Mesenchymal stem cell (in vitro differentiated cells and primary cell): ENCODE results near the gene RDH16.

Experiments
- DNase-seq: peaks from one replicate; pipeline ENCODE4 v3.0.0-alpha.2; 2013
- H2AFZ ChIP-seq: one replicate; pipeline ENCODE4 v1.6.1; 2013; ENCODE audit warnings: low read depth, mild to moderate bottlenecking, control low read depth, inconsistent platforms, low read length, moderate library complexity
- H2AK5ac ChIP-seq: 2 replicates; pipeline ENCODE4 v1.6.1; 2013; ENCODE audit warnings: low read length, moderate library complexity, mild to moderate bottlenecking, inconsistent platforms; ENCODE audit not compliant: severe bottlenecking
- H2BK120ac ChIP-seq: one replicate; pipeline ENCODE4 v1.6.1; 2013; ENCODE audit warnings: low read depth, mild to moderate bottlenecking, inconsistent platforms, low read length, moderate library complexity
- H2BK12ac ChIP-seq, 2 experiments: one replicate each; pipeline ENCODE4 v1.6.1; 2013; ENCODE audit warnings: inconsistent platforms in 2 of 2, low read length in 2 of 2, mild to moderate bottlenecking in 2 of 2, moderate library complexity in 2 of 2, control low read depth in 1 of 2
- H2BK15ac ChIP-seq: one replicate; pipeline ENCODE4 v1.6.1; 2013; ENCODE audit warnings: mild to moderate bottlenecking, low read depth, inconsistent platforms; ENCODE audit not compliant: poor library complexity, severe bottlenecking
- H2BK5ac ChIP-seq: 2 replicates; pipeline ENCODE4 v1.6.1; 2013; ENCODE audit warnings: low read depth, mild to moderate bottlenecking, low read length, control low read depth, inconsistent platforms; ENCODE audit not compliant: poor library complexity, severe bottlenecking
- H3K14ac ChIP-seq, 2 experiments: one replicate each; pipeline ENCODE4 v1.6.1; 2013; ENCODE audit warnings: inconsistent platforms in 2 of 2, low read length in 2 of 2, control low read depth in 1 of 2, mild to moderate bottlenecking in 1 of 2, moderate library complexity in 1 of 2
- H3K18ac ChIP-seq, 2 experiments: one replicate each; pipeline ENCODE4 v1.6.1; 2013; ENCODE audit warnings: inconsistent platforms in 2 of 2, low read length in 2 of 2, control low read depth in 1 of 2, low read depth in 1 of 2, mild to moderate bottlenecking in 1 of 2
- H3K23ac ChIP-seq, 2 experiments: one replicate each; pipeline ENCODE4 v1.6.1; 2013; ENCODE audit warnings: inconsistent platforms in 2 of 2, low read length in 2 of 2, mild to moderate bottlenecking in 2 of 2, moderate library complexity in 2 of 2, control low read depth in 1 of 2
- H3K27ac ChIP-seq: 2 replicates; pipeline ENCODE4 v1.5.1; 2013; ENCODE audit warnings: mild to moderate bottlenecking, moderate library complexity, low read length, control low read depth, inconsistent platforms; ENCODE audit not compliant: poor library complexity, severe bottlenecking
- H3K27me3 ChIP-seq, 2 experiments: 2 replicates each; pipeline versions ENCODE4 v1.6.1 to v1.7.0; 2013; ENCODE audit warnings: low read length in 2 of 2, mild to moderate bottlenecking in 2 of 2, moderate library complexity in 2 of 2, control low read depth in 1 of 2, inconsistent platforms in 1 of 2; ENCODE audit not compliant: control insufficient read depth in 1 of 2, insufficient read depth in 1 of 2
- H3K36me3 ChIP-seq, 2 experiments: 2 replicates each; pipeline versions ENCODE4 v1.6.1 to v1.7.0; 2013; ENCODE audit warnings: low read length in 2 of 2, control low read depth in 1 of 2, inconsistent platforms in 1 of 2, low read depth in 1 of 2, mild to moderate bottlenecking in 1 of 2; ENCODE audit not compliant: insufficient read depth in 2 of 2, control insufficient read depth in 1 of 2
- H3K4ac ChIP-seq, 2 experiments: one replicate each; pipeline ENCODE4 v1.6.1; 2013; ENCODE audit warnings: inconsistent platforms in 2 of 2, low read length in 2 of 2, mild to moderate bottlenecking in 2 of 2, moderate library complexity in 2 of 2, control low read depth in 1 of 2, low read depth in 1 of 2
- H3K4me1 ChIP-seq: 2 replicates; pipeline ENCODE4 v1.6.1; 2013; ENCODE audit warnings: low read depth, low read length, control low read depth; ENCODE audit not compliant: control insufficient read depth, insufficient read depth
- H3K4me2 ChIP-seq: 2 replicates; pipeline ENCODE4 v1.6.1; 2013; ENCODE audit warnings: low read length, mild to moderate bottlenecking, inconsistent platforms; ENCODE audit not compliant: poor library complexity, severe bottlenecking
- H3K4me3 ChIP-seq, 2 experiments: 2 replicates each; pipeline versions ENCODE4 v1.5.1 to v1.7.0; 2013; ENCODE audit warnings: low read length in 2 of 2, mild to moderate bottlenecking in 2 of 2, control low read depth in 1 of 2, low read depth in 1 of 2; ENCODE audit not compliant: insufficient read depth in 1 of 2
- H3K79me1 ChIP-seq: replicated peaks from 2 replicates; pipeline ENCODE4 v1.6.1; 2013; ENCODE audit warnings: mild to moderate bottlenecking, control low read depth, low read length, inconsistent platforms; ENCODE audit not compliant: poor library complexity, severe bottlenecking
- H3K9ac ChIP-seq: 2 replicates; pipeline ENCODE4 v1.7.0; 2013; ENCODE audit warnings: mild to moderate bottlenecking, low read length, moderate library complexity
- H3K9me3 ChIP-seq: 2 replicates; pipeline ENCODE4 v1.7.0; 2013; ENCODE audit warnings: mild to moderate bottlenecking, low read length; ENCODE audit not compliant: control insufficient read depth
- H4K8ac ChIP-seq: one replicate; pipeline ENCODE4 v1.6.1; 2013; ENCODE audit warnings: inconsistent platforms, mild to moderate bottlenecking, low read length, moderate library complexity
- H4K91ac ChIP-seq: one replicate; pipeline ENCODE4 v1.6.1; 2013; ENCODE audit warnings: mild to moderate bottlenecking, low read length, inconsistent platforms
- WGBS: methylation state at CpG from one replicate; pipeline ENCODE4 v1.1.7; 2013; ENCODE audit warnings: mixed read lengths; 5-methylcytosine and 5-hydroxymethylcytosine counted together

Gene RDH16

DNA sequence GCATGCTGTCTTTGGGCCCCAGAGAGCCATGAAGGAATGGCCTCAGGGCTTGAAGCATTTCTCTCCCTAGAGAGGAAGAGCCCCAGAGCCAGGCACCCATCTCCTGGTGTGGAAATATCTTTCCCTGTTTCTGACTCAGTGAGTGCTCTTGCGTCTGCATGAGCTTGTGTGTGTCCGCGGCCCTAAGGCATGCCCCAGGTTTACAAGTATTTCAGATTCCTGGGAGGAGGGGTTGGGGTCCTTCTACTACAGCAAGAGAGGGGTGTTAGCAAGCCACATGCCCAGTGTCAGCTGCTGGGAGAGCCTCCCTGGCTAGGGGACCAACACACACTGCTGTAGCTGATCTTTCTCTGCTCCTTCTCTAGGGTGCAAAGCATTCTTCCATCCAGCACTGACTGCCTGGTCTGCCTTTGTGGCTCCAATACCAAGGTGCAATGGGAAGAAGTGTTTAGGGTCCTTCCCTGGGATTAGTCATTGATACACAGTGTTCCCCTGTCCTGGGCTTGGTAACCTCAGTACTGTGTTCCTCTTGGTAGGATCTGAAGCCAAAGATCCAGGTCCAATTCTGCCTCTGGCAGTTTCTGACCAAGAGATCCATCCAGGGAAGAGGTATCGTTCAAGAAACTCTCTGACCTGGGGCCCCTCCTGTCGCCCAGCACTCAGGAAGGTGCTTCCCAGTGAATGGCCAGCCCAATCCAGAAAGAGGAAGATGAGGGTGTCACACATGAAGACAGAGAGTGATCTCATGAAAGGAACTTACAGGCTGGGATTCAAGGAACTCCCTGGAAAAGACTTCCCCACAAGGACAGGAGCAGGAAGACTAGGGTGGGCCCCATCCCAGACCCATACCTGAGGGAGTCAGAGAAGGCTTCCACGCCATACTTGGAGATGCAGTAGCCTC is 3.1 kb downstream of the RDH16 start:
- H3K14ac ChIP-seq = no peak overlapping the region
- peaks cover 55 to 71% of the 10 kb centered on the region in 2 experiments for H3K27me3 ChIP-seq
- no peak overlapping the region for H4K91ac ChIP-seq
- H3K9ac ChIP-seq = no peak overlapping the region
- no peak overlapping the region for H2AFZ ChIP-seq
- no peak overlapping the region for H2BK5ac ChIP-seq
- no peak overlapping the region for H2BK120ac ChIP-seq
- no peak overlapping the region for H3K23ac ChIP-seq
- H3K4ac ChIP-seq = no peak overlapping the region
- no peak for DNase-seq
- no peak overlapping the region for H3K27ac ChIP-seq
- peak overlapping the region in 1 of 2 experiments; percentile 1 for H3K18ac ChIP-seq
- no peaks in the 10 kb centered on the region for H3K36me3 ChIP-seq
- no peaks in the 10 kb centered on the region for H3K4me1 ChIP-seq
- H3K4me2 ChIP-seq = no peak overlapping the region
- H3K9me3 ChIP-seq = peaks cover 13% of the 10 kb centered on the region
- H2BK12ac ChIP-seq = no peak overlapping the region
- H2AK5ac ChIP-seq = no peak overlapping the region
- H4K8ac ChIP-seq = no peak overlapping the region
- WGBS = 80% methylated on average over 6 of the region's 6 CpGs
- no peaks in the 10 kb centered on the region for H3K79me1 ChIP-seq
- H3K4me3 ChIP-seq = no peak overlapping the region
- no peak overlapping the region for H2BK15ac ChIP-seq

DNA sequence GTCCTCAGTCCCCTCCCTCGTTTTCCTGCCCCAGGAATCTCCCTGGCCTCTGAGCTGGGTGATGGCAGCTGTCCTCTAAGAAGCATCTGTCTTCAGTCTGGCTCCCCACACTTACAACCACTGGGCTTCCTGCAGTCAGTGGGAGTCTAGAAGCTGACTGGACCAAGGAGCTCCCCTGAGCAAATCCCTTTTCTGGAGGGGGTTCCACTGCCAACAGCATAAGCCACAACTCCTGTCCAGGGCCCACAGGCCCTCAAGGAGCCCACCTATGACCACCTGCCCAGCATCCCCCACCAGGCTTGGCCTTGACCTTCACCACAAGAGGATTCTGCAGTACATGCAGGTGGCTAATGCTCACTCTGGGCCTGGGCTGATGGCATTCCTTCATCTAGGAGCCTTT is 4.1 kb downstream of the RDH16 start:
- no peaks in the 10 kb centered on the region for H3K4me1 ChIP-seq
- H2AK5ac ChIP-seq = no peak overlapping the region
- no peak overlapping the region for H2BK5ac ChIP-seq
- H3K27ac ChIP-seq = no peak overlapping the region
- H3K9ac ChIP-seq = no peak overlapping the region
- H2BK120ac ChIP-seq = no peak overlapping the region
- H3K18ac ChIP-seq = no peak overlapping the region
- no peak overlapping the region for H4K91ac ChIP-seq
- no peaks in the 10 kb centered on the region for H3K36me3 ChIP-seq
- H4K8ac ChIP-seq = no peak overlapping the region
- no peak overlapping the region for H2BK12ac ChIP-seq
- peaks cover 49 to 64% of the 10 kb centered on the region in 2 experiments for H3K27me3 ChIP-seq
- H3K9me3 ChIP-seq = peaks cover 7% of the 10 kb centered on the region
- H2BK15ac ChIP-seq = no peak overlapping the region
- H3K23ac ChIP-seq = no peak overlapping the region
- H3K79me1 ChIP-seq = no peaks in the 10 kb centered on the region
- no peak overlapping the region for H2AFZ ChIP-seq
- 3% methylated on average over 1 of the region's 1 CpG for WGBS
- no peak overlapping the region for H3K4me3 ChIP-seq
- H3K4me2 ChIP-seq = no peak overlapping the region
- DNase-seq = no peak
- no peak overlapping the region for H3K14ac ChIP-seq
- H3K4ac ChIP-seq = no peak overlapping the region

DNA sequence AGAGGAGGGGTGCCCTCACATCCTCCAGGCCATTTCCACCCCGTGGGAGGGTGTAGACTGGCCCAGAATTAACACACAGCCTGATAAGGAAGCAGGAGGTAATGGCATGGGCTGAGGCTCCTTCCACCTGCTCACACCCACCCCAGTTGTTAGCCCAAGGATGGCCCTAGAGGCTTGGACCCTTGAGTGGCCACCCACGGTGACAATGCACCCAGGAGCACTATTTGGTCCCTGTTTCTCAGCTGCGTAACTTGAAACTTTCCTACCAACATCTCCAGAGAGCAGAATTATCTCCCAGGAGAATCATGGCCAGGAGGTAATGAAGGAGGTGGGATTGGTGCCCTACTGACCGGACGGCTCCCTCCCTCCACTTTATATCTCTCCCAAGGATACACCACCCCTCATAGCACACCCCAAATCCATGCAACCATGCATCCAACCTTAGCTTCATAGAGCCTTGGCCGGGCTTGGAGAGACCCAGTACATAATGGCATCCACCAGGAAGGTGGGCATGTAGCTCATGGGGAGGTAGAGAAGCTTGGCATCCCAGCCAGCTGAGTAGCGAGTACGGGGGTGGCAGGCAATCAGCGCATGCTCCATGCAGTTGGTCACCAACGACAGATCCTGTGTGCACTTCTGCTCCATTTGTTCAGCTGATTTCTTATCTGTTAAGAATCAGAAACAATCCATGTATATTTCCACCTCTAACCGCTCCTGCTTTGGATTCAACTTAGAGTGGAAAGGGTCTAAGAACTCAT is 5.6 kb downstream of the RDH16 start:
- Histone ChIP-seq H3K9ac (no peak overlapping the region), H3K27me3 (peaks cover 34 to 49% of the 10 kb centered on the region in 2 experiments), H3K4me1 (no peaks in the 10 kb centered on the region), H3K18ac (no peak overlapping the region), H3K9me3 (no peaks in the 10 kb centered on the region), H4K91ac (no peak overlapping the region), H2BK120ac (no peak overlapping the region), H2BK5ac (no peak overlapping the region), H3K4me3 (no peak overlapping the region), H3K14ac (no peak overlapping the region), H2AFZ (no peak overlapping the region), H3K4me2 (no peak overlapping the region), H3K79me1 (no peaks in the 10 kb centered on the region), H3K27ac (no peak overlapping the region), H2BK12ac (no peak overlapping the region), H2BK15ac (no peak overlapping the region), H2AK5ac (no peak overlapping the region), H3K4ac (no peak overlapping the region), H3K23ac (no peak overlapping the region), H4K8ac (no peak overlapping the region), H3K36me3 (no peaks in the 10 kb centered on the region)
- no peak for DNase-seq
- 78% methylated on average over 10 of the region's 11 CpGs for WGBS

DNA sequence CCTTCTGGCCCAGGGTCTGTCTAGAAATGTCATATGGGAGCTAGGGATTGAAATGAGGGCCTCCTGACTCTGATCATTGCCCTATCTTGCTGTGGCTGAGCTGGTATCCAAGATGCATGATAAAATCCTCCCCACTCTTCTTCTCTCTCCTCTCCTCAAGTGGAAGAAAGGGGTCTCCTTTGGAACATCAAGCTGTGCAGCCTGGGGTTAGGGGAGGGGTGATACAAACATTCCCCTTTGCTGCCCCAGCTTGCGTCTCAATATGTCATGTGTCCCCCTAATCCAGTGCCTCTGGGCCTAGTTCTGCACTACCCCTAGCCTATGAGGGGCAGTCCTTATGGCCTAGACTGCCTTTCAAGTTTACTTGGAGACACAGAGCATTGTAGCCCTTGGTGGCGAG is 8.5 kb downstream of the RDH16 start:
- no peak overlapping the region for H3K4ac ChIP-seq
- H2AFZ ChIP-seq = no peak overlapping the region
- no peak overlapping the region for H4K91ac ChIP-seq
- H3K4me2 ChIP-seq = no peak overlapping the region
- H3K36me3 ChIP-seq = no peaks in the 10 kb centered on the region
- H4K8ac ChIP-seq = no peak overlapping the region
- no peak overlapping the region for H2BK12ac ChIP-seq
- WGBS = 92% methylated on average over 2 of the region's 2 CpGs
- no peak overlapping the region for H3K9ac ChIP-seq
- H3K27ac ChIP-seq = no peak overlapping the region
- H3K9me3 ChIP-seq = no peaks in the 10 kb centered on the region
- H3K18ac ChIP-seq = no peak overlapping the region
- H2BK15ac ChIP-seq = no peak overlapping the region
- no peak overlapping the region for H3K4me3 ChIP-seq
- no peak overlapping the region for H2BK5ac ChIP-seq
- no peak overlapping the region for H2AK5ac ChIP-seq
- H3K4me1 ChIP-seq = no peaks in the 10 kb centered on the region
- H3K27me3 ChIP-seq = peaks cover 25 to 27% of the 10 kb centered on the region in 2 experiments
- no peak overlapping the region for H2BK120ac ChIP-seq
- H3K79me1 ChIP-seq = no peaks in the 10 kb centered on the region
- H3K23ac ChIP-seq = no peak overlapping the region
- no peak for DNase-seq
- H3K14ac ChIP-seq = no peak overlapping the region
